ENCODE measurements around the gene ZNF787.

The ZNF787 gene

GRCh38 chr19:56089344-56089743, 31.8 kb downstream of the ZNF787 start:
- DNase-seq (ENCODE audit: low read depth in 1 of 2, low spot score in 1 of 2), result no peak

DNA sequence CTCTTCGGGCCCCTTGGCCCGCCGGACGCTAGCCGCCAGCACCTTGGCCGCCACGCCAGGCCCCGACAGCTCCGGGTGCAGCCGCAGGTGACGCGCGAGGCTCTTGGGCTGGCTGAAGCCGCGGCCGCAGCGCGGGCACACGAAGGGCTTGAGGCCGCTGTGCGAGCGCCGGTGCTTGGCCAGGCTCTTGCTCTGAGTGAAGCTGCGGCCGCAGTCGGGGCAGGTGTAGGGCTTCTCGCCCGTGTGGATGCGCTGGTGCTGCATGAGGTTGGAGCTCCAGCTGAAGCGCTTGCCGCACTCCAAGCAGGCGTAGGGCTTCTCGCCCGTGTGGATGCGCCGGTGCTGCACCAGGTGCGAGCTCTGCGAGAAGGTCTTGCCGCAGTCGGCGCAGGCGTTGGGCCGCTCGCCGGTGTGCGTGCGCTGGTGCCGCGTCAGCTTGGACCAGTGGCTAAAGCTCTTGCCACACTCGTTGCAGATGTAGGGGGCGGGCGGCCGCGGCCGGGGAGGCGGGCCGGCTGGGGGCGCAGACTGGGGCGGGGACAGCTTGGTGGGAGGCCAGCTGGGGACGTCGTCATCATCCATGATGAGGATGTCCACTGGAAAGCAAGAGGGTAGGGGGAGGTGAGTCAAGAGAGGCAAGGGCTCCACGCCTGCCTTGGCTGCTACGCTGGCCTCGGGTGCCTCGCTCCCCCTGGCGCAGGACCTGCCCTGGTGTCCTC, 32.4 kb downstream of the ZNF787 start:
- DNase-seq (ENCODE audit: low read depth in 1 of 2, low spot score in 1 of 2), result no peak

GRCh38 chr19:56087647-56088496, 33.2 kb downstream of the ZNF787 start:
- DNase-seq (ENCODE audit: low read depth in 1 of 2, low spot score in 1 of 2), result no peak

DNA sequence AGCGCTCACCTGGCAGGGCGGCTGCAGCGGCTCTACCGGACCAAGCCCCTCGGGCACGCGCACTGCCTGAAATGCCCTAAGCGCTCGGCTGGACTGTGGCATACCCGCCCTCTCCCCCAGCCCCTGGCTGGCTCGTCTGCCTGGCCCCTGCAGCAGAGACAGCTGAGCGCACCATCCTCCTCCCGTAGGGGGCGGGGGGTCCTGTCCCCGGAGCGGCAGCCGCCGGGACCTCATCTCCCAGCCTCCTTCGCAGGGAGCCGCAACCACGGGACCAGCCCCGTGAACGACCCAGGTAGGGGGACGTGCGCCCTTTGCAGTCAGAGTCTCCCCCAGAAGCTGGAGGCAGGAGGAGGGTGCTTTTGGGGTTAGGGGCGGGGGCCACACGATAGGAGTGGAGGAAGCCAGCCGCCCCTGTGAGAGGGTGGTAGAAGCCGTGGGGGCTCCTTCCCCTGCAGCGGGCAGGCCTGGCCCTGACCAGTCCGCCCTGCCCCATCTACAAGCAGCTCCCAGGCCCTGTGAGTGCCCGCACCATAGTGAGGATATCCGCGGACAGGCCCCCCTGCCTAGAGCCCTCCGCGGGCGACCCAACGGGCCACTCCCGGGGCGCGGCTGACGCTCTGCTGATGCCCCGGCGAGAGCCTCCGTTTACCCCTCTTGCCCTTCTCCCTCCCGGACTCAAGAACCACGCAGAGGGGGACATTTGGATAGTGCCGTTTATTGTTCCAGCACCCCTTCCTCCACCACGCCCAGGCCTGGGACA, 34.2 kb downstream of the ZNF787 start:
- no peak for DNase-seq (ENCODE audit: low read depth in 1 of 2, low spot score in 1 of 2)

GRCh38 chr19:56085571-56086275, 35.4 kb downstream of the ZNF787 start:
- no peak for DNase-seq (ENCODE audit: low read depth in 1 of 2, low spot score in 1 of 2)

DNA sequence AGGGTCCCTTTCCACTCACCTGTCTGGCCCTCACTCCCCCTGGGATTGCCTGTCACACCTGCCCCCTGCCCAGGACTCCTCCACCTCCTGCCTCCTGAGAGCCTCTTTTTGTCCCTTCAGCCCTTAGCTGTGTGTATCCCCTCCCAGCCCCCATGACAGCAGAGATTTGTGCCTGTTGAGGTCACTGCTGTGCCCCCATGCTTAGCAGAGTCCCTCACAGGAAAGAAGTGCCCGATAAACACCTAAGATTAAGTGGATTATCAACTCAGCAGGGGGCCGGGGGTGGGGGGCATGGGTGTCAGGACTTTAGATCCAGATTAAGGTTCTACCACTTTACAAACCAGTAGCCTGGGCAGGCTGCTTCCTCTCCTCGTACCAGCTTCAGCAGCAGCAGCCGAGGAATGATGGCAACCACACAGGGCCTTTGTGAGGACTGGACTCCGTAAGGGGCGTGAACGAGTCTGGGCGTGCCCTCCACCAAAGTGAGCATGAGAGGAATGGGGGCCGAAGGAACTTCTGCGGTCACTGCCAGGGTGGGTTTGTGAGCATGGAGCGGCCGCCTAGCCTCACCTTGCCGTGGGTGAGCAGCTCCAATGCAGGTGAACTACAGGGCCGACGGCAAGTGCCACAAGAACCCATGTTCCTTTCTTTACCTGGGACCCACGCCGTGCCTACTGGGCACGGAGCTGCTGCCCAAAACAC, 36.1 kb downstream of the ZNF787 start:
- no peak for DNase-seq (ENCODE audit: low read depth in 1 of 2, low spot score in 1 of 2)

GRCh38 chr19:56083668-56084067, 37.4 kb downstream of the ZNF787 start:
- DNase-seq (ENCODE audit: low read depth in 1 of 2, low spot score in 1 of 2), result no peak

- peak; percentile 34 to 57 for DNase-seq (ENCODE audit: low read depth in 1 of 2, low spot score in 1 of 2)
These were observed 40.3 kb downstream of the ZNF787 start for GRCh38 chr19:56080669-56081401.

GRCh38 chr19:56079609-56080008, 41.5 kb downstream of the ZNF787 start:
- DNase-seq (ENCODE audit: low read depth in 1 of 2, low spot score in 1 of 2), result no peak

GRCh38 chr19:56076498-56076897, 44.6 kb downstream of the ZNF787 start:
- no peak for DNase-seq (ENCODE audit: low read depth in 1 of 2, low spot score in 1 of 2)

GRCh38 chr19:56071151-56071550, 49.9 kb downstream of the ZNF787 start:
- no peak for DNase-seq (ENCODE audit: low read depth in 1 of 2, low spot score in 1 of 2)

GRCh38 chr19:56069642-56070041, 51.5 kb downstream of the ZNF787 start:
- DNase-seq (ENCODE audit: low read depth in 1 of 2, low spot score in 1 of 2), result no peak

DNA sequence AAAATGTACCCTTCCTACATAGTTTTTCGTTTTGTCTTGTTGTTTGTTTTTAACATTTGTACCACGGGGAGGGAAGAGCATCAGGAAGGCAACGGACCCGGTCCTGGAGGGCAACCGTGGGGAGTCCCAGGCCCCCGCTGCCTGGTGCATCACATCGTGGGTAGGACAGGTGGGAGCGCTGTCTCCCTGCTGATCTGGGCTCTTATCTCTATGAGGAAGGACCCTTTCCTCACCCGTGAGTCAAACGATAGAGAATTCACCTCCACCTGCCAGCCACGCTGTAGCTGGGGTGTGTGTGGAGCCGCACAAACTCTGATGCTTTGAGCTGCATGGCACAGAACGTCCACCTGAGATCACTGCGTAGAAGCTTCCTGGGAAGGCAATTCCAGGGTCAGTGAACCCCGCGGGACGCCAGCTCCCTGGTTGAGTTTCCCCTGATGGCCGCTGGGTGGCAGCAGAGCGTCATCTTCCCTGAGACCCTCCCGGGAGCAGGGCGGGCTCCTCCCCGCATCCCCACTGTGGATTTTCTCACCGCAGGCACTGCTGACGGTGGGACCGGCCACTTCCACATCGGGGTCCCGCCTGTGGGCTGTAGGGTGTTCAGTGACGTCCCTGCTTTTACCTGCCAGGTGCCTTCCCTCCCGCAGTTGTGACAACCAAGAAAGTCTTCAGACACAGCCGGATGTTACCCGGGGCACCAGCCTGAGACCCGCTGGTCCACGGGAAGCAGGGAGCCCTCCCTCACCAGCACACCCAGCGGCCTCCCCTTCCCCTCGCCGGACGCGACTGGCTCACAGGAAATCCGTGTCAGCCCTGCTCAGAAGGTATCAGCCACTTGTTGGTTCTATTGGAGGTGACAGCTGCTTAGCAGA, 54.7 kb downstream of the ZNF787 start:
- DNase-seq (ENCODE audit: low read depth in 1 of 2, low spot score in 1 of 2), result peak; percentile 18 to 57

GRCh38 chr19:56053596-56053995, 67.5 kb downstream of the ZNF787 start:
- DNase-seq (ENCODE audit: low read depth in 1 of 2, low spot score in 1 of 2), result no peak
